Caco-2 (cell line): Measurements from ENCODE around the gene MUC20. TPM values are rescaled to one million over a fixed set of nuclear protein-coding genes. Genes with fewer than 3 reads are reported as not detected.

ENCODE experiments used
- BruUV-seq: library from RNA; stranded (reverse); fragments of 400-500 nt; replicated peaks from 2 replicates; lab custom pipeline; 2021; lab: Mats Ljungman, UMichigan
- CTCF ChIA-PET: fragments of 300-600 bp; sonication (Branson Sonifier 250); formaldehyde crosslinking; loops from one replicate; lab custom pipeline; 2022; ENCODE audit warnings: antibody characterized with exemption; lab: Charles Lee
- POLR2A ChIA-PET: fragments of 300-600 bp; sonication (Branson Sonifier 250); formaldehyde crosslinking; loops from one replicate; lab custom pipeline; 2022; ENCODE audit warnings: antibody characterized with exemption; lab: Charles Lee
- DNase-seq, 2 experiments: peaks; one replicate each; pipeline versions ENCODE4 v3.0.0 to v3.0.0-alpha.2; 2020 to 2022
- H3K27me3 ChIP-seq: replicated peaks from 2 replicates; pipeline ENCODE4 v1.6.0; 2011; ENCODE audit warnings: low read length; ENCODE audit not compliant: control insufficient read depth, insufficient read depth
- H3K36me3 ChIP-seq: 2 replicates; pipeline ENCODE4 v1.5.1; 2011; ENCODE audit warnings: low read length; ENCODE audit not compliant: control insufficient read depth, insufficient read depth
- H3K4me1 ChIP-seq: fragments of 250-450 bp; sonication (Bioruptor Pico); 2 replicates; pipeline ENCODE4 v1.5.1; 2020; ENCODE audit warnings: mild to moderate bottlenecking
- H3K4me3 ChIP-seq: 2 replicates; pipeline ENCODE4 v1.5.1; 2011; ENCODE audit warnings: low read depth, mild to moderate bottlenecking, control low read depth, low read length
- H3K9me3 ChIP-seq: fragments of 250-450 bp; sonication (Bioruptor Pico); 2 replicates; pipeline ENCODE4 v1.5.1; 2020; ENCODE audit warnings: mild to moderate bottlenecking, moderate library complexity
- H3K27ac Mint-ChIP-seq: one replicate; pipeline ENCODE4 v1.8.0; 2022; ENCODE audit warnings: mixed read lengths; ENCODE audit not compliant: unreplicated experiment
- H3K27me3 Mint-ChIP-seq: one replicate; pipeline ENCODE4 v1.8.0; 2022; ENCODE audit warnings: mixed read lengths; ENCODE audit not compliant: insufficient read depth, unreplicated experiment
- H3K36me3 Mint-ChIP-seq: one replicate; pipeline ENCODE4 v1.8.0; 2022; ENCODE audit warnings: mild to moderate bottlenecking, mixed read lengths; ENCODE audit not compliant: insufficient read depth, unreplicated experiment
- H3K4me1 Mint-ChIP-seq: one replicate; pipeline ENCODE4 v1.8.0; 2022; ENCODE audit warnings: low read depth, mixed read lengths; ENCODE audit not compliant: unreplicated experiment
- H3K4me3 Mint-ChIP-seq: one replicate; pipeline ENCODE4 v1.8.0; 2022; ENCODE audit warnings: mild to moderate bottlenecking, moderate library complexity, mixed read lengths; ENCODE audit not compliant: unreplicated experiment
- H3K9me3 Mint-ChIP-seq: one replicate; pipeline ENCODE4 v1.8.0; 2022; ENCODE audit warnings: mixed read lengths; ENCODE audit not compliant: unreplicated experiment
- intact Hi-C: fragments of 100-400 bp; cut with micrococcal nuclease; formaldehyde crosslinking; loops from one replicate; pipeline ENCODE4 v1.10.0; 2022; ENCODE audit not compliant: unreplicated experiment
- total RNA-seq: library from RNA; stranded (reverse); gene quantifications from 2 replicates; pipeline ENCODE4 v1.2.3, GENCODE V29; 2022
- TF ChIP-seq, protein P1 (sequence below), 2 experiments: fragments of 200-600 bp in 1 of 2; IDR thresholded peaks; 1 replicate in 1 of 2; 2 replicates in 1 of 2; pipeline versions ENCODE4 v1.5.1 to v1.8.0; 2011 to 2022; ENCODE audit warnings: antibody characterized with exemption in 1 of 2, control low read depth in 1 of 2, inconsistent platforms in 1 of 2, low read depth in 1 of 2, low read length in 1 of 2, mild to moderate bottlenecking in 1 of 2, moderate library complexity in 1 of 2; ENCODE audit not compliant: insufficient read depth in 1 of 2, severe bottlenecking in 1 of 2, unreplicated experiment in 1 of 2

MUC20 gene
- total RNA-seq, 1 experiment from 2014 or later, result 0.88 TPM

DNA sequence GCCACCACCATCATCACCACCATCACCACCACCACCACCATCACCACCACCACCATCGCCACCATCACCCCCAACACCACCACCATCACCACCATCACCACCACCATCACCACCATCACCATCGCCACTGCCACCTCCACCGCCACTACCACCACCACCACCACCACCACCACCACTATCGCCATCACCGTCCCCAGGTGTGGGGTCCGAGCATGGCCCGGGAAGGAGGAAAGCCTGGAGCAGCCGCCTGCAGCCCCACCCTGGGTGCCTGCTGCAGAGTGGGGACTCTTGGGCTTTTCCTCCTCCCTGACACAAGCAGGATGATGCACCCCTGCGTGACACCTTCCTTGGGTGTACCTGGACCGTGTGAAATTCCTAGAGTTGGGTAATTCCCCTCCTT is 47.0 kb downstream of the MUC20 start:
- Mint-ChIP-seq H3K27me3 (no peaks in the 10 kb centered on the region), H3K27ac (no peak overlapping the region), H3K36me3 (no peaks in the 10 kb centered on the region), H3K4me3 (no peak overlapping the region), H3K4me1 (no peaks in the 10 kb centered on the region), H3K9me3 (peaks cover 7% of the 10 kb centered on the region)
- Histone ChIP-seq H3K36me3 (no peaks in the 10 kb centered on the region), H3K27me3 (no peaks in the 10 kb centered on the region), H3K4me1 (no peaks in the 10 kb centered on the region), H3K4me3 (no peak overlapping the region), H3K9me3 (no peaks in the 10 kb centered on the region)
- POLR2A ChIA-PET, result no interaction called here
- intact Hi-C loops, result no loop called here
- BruUV-seq, result no TSS peak
- TF ChIP-seq, protein P1, sequence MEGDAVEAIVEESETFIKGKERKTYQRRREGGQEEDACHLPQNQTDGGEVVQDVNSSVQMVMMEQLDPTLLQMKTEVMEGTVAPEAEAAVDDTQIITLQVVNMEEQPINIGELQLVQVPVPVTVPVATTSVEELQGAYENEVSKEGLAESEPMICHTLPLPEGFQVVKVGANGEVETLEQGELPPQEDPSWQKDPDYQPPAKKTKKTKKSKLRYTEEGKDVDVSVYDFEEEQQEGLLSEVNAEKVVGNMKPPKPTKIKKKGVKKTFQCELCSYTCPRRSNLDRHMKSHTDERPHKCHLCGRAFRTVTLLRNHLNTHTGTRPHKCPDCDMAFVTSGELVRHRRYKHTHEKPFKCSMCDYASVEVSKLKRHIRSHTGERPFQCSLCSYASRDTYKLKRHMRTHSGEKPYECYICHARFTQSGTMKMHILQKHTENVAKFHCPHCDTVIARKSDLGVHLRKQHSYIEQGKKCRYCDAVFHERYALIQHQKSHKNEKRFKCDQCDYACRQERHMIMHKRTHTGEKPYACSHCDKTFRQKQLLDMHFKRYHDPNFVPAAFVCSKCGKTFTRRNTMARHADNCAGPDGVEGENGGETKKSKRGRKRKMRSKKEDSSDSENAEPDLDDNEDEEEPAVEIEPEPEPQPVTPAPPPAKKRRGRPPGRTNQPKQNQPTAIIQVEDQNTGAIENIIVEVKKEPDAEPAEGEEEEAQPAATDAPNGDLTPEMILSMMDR (IDR thresholded peaks at IDR 0.05; ENCODE audit: insufficient read depth in 1 of 2, low read depth in 1 of 2, low read length in 1 of 2, severe bottlenecking in 1 of 2, unreplicated experiment in 1 of 2), result no peak
- CTCF ChIA-PET, result no interaction called here
- DNase-seq, result no peak

DNA sequence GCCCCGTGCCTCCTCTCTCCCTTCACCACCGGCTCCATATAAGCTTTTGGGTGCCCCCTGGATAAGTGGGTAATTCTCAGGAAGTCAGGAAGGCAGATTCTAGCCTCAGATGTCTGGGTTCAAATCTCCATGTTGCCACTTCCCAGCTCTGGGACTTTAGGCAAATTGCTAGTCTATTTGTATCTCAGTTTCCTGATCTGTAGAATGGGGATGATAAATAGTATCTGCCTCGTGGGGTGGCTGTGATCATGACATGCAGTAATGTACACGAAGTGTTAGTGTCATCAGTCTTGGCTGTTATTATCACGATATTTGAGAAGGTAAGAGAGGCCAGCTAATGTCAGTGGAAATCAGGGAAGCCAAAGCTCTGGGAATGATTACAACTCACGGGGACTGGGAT is 47.6 kb downstream of the MUC20 start:
- no peak for DNase-seq
- Mint-ChIP-seq H3K4me1 (no peaks in the 10 kb centered on the region), H3K36me3 (no peaks in the 10 kb centered on the region), H3K27ac (no peak overlapping the region), H3K4me3 (no peak overlapping the region), H3K9me3 (peaks cover 14% of the 10 kb centered on the region), H3K27me3 (no peaks in the 10 kb centered on the region)
- BruUV-seq, result no TSS peak
- intact Hi-C loops, result no loop called here
- Histone ChIP-seq H3K36me3 (no peaks in the 10 kb centered on the region), H3K9me3 (no peaks in the 10 kb centered on the region), H3K27me3 (no peaks in the 10 kb centered on the region), H3K4me3 (no peak overlapping the region), H3K4me1 (no peaks in the 10 kb centered on the region)
- CTCF ChIA-PET, result no interaction called here
- TF ChIP-seq, protein P1 (IDR thresholded peaks at IDR 0.05; ENCODE audit: insufficient read depth in 1 of 2, low read depth in 1 of 2, low read length in 1 of 2, severe bottlenecking in 1 of 2, unreplicated experiment in 1 of 2), result no peak
- POLR2A ChIA-PET, result no interaction called here

DNA sequence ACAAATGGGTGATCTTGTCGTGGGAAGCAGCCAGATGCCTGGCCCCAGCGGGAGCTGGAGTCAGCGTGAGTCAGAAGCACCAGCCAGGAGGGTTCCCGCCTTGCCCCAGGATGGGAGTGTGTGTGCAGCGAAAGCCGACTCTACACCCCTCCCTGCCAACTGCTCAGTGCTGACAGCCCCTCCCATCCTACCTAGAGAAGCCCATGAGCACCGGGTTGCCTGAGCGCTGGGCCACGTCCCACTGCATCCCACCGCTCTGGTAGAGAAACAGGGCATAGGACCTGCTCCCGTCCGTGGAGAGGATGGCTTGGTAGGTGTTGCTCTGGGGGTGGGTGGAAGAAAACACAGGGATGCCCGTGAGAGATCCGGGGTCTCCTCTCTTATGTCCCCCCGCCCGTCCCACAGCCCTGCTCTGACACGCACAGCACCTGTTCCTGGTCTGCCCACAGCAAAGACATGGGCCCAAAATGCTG is 48.1 kb downstream of the MUC20 start:
- Histone ChIP-seq H3K9me3 (no peaks in the 10 kb centered on the region), H3K4me1 (no peaks in the 10 kb centered on the region), H3K4me3 (no peak overlapping the region), H3K27me3 (no peaks in the 10 kb centered on the region), H3K36me3 (no peaks in the 10 kb centered on the region)
- ChIA-PET CTCF (no interaction called here), POLR2A (no interaction called here)
- Mint-ChIP-seq H3K9me3 (peaks cover 16% of the 10 kb centered on the region), H3K4me1 (no peaks in the 10 kb centered on the region), H3K27me3 (no peaks in the 10 kb centered on the region), H3K4me3 (no peak overlapping the region), H3K36me3 (no peaks in the 10 kb centered on the region), H3K27ac (no peak overlapping the region)
- intact Hi-C loops, result no loop called here
- BruUV-seq, result no TSS peak
- TF ChIP-seq, protein P1 (IDR thresholded peaks at IDR 0.05; ENCODE audit: insufficient read depth in 1 of 2, low read depth in 1 of 2, low read length in 1 of 2, severe bottlenecking in 1 of 2, unreplicated experiment in 1 of 2), result no peak
- no peak for DNase-seq
